ENCODE data around the gene CACNA1B.

- TF ChIP-seq ZNF274 (IDR thresholded peaks at IDR 0.05; ENCODE audit: low read depth, low read length) (no peak), YY1 (IDR thresholded peaks at IDR 0.05; ENCODE audit: insufficient read depth, insufficient read length) (no peak)
These were observed 107.1 kb downstream of the CACNA1B start for GRCh38 chr9:137984520-137985257.
